HepG2 (cell line): ENCODE results near the gene STK38L. TPM values are rescaled to one million over a fixed set of nuclear protein-coding genes. Genes with fewer than 3 reads are reported as not detected.

Experiments used
- ATAC-seq: fragments of 200-7000 bp; cut with Tn5 transposase; 3 replicates; pipeline ENCODE4 v1.9.1; 2020; ENCODE audit warnings: mild to moderate bottlenecking, moderate library complexity
- BruUV-seq: library from RNA; stranded (reverse); fragments of 400-500 nt; replicated peaks from 2 replicates; lab custom pipeline; 2021; lab: Mats Ljungman, UMichigan
- CTCF ChIA-PET: fragments of 300-600 bp; formaldehyde crosslinking; extraction: SDS; loops from one replicate; lab custom pipeline; 2021; ENCODE audit warnings: low total read pairs, inconsistent platforms, low intra/inter-chr PET ratio; lab: Yijun Ruan, JAX
- POLR2A ChIA-PET: fragments of 350-600 bp; sonication (Branson Sonifier 250); formaldehyde crosslinking; loops from one replicate; lab custom pipeline; 2020; ENCODE audit warnings: antibody characterized with exemption, inconsistent platforms; lab: Yijun Ruan, JAX
- DNase-seq: peaks from one replicate; pipeline ENCODE4 v3.0.0-alpha.2; 2015; ENCODE audit warnings: low spot score
- FAIRE-seq: peaks from 3 replicates; lab custom pipeline; 2011; peaks lifted over from hg19 to GRCh38; lab: Jason Lieb, UNC
- H2AFZ ChIP-seq: one replicate; pipeline ENCODE4 v1.6.1; 2011; ENCODE audit warnings: low read length, inconsistent platforms
- H3K27ac ChIP-seq: fragments of 300-600 bp; 3 replicates; pipeline ENCODE4 v1.8.0; 2011; ENCODE audit warnings: mixed run types, mild to moderate bottlenecking, mixed read lengths, low read length, inconsistent platforms; ENCODE audit not compliant: insufficient read depth; ENCODE audit errors: extremely low read length
- H3K27me3 ChIP-seq, 2 experiments: fragments of 200-600 bp in 1 of 2; 2 replicates in 1 of 2; 3 replicates in 1 of 2; pipeline versions ENCODE4 v1.6.0 to v1.8.0; 2011; ENCODE audit warnings: low read length in 2 of 2, mild to moderate bottlenecking in 2 of 2, moderate library complexity in 2 of 2, inconsistent platforms in 1 of 2; ENCODE audit not compliant: insufficient read depth in 2 of 2, control insufficient read depth in 1 of 2
- H3K36me3 ChIP-seq, 2 experiments: fragments of 200-600 bp in 1 of 2; replicated peaks in 1 of 2; 2 replicates in 1 of 2; 3 replicates in 1 of 2; pipeline versions ENCODE4 v1.5.1 to v1.8.0; 2011; ENCODE audit warnings: low read length in 2 of 2, inconsistent platforms in 1 of 2; ENCODE audit not compliant: insufficient read depth in 2 of 2, control insufficient read depth in 1 of 2
- H3K4me1 ChIP-seq: 2 replicates; pipeline ENCODE4 v1.5.1; 2012; ENCODE audit warnings: low read length, inconsistent platforms; ENCODE audit not compliant: insufficient read depth
- H3K4me2 ChIP-seq: 2 replicates; pipeline ENCODE4 v1.6.0; 2011; ENCODE audit warnings: low read depth, low read length, inconsistent platforms
- H3K4me3 ChIP-seq, 3 experiments: fragments of 200-600 bp in 1 of 3; sonication (generic), shearing (Covaris generic) in 1 of 3; replicated peaks in 1 of 3; 2 replicates each; pipeline ENCODE4 v1.5.1; 2011 to 2016; ENCODE audit warnings: low read length in 3 of 3, inconsistent platforms in 2 of 3, low read depth in 2 of 3, mild to moderate bottlenecking in 2 of 3, control low read depth in 1 of 3, mixed read lengths in 1 of 3; ENCODE audit not compliant: insufficient read depth in 1 of 3
- H3K79me2 ChIP-seq: one replicate; pipeline ENCODE4 v1.6.1; 2011; ENCODE audit warnings: low read length, inconsistent platforms; ENCODE audit not compliant: insufficient read depth
- H3K9ac ChIP-seq: 2 replicates; pipeline ENCODE4 v1.6.0; 2011; ENCODE audit warnings: mild to moderate bottlenecking, low read depth, low read length, inconsistent platforms; ENCODE audit not compliant: insufficient read depth
- H3K9me3 ChIP-seq: 2 replicates; pipeline ENCODE4 v1.5.1; 2012; ENCODE audit warnings: mild to moderate bottlenecking, low read length
- H4K20me1 ChIP-seq: 2 replicates; pipeline ENCODE4 v1.6.0; 2011; ENCODE audit warnings: inconsistent platforms, mild to moderate bottlenecking, low read length, moderate library complexity; ENCODE audit not compliant: insufficient read depth
- CREM ChIP-seq, 2 experiments: sonication (generic) in 1 of 2; formaldehyde crosslinking in 1 of 2; IDR thresholded peaks; 2 replicates each; pipeline versions ENCODE4 v1.4.0 to v1.6.1; 2016 to 2020; ENCODE audit warnings: antibody characterized with exemption in 1 of 2, mild to moderate bottlenecking in 1 of 2, missing genetic modification reagents in 1 of 2
- HNRNPL ChIP-seq: fragments of 200-400 bp; formaldehyde crosslinking; IDR thresholded peaks from 2 replicates; pipeline ENCODE4 v1.6.1; 2017; ENCODE audit warnings: mild to moderate bottlenecking, low read depth, low read length
- KLF15 ChIP-seq: sonication (generic); formaldehyde crosslinking; IDR thresholded peaks from 2 replicates; pipeline ENCODE4 v1.8.1; 2023; ENCODE audit warnings: borderline replicate concordance, mild to moderate bottlenecking, inconsistent platforms, missing genetic modification reagents, mixed read lengths
- MAFF ChIP-seq: IDR thresholded peaks from 2 replicates; pipeline ENCODE4 v1.6.1; 2011; ENCODE audit warnings: low read depth, low read length, improper control_type of control experiment
- POLR2A ChIP-seq, 2 experiments: IDR thresholded peaks; 2 replicates each; pipeline ENCODE4 v1.6.1; 2011; ENCODE audit warnings: low read depth in 2 of 2, low read length in 2 of 2, mild to moderate bottlenecking in 1 of 2, moderate library complexity in 1 of 2; ENCODE audit not compliant: insufficient read depth in 1 of 2
- RBAK ChIP-seq: sonication (generic); formaldehyde crosslinking; IDR thresholded peaks from 2 replicates; pipeline ENCODE4 v1.5.1; 2020; ENCODE audit warnings: mild to moderate bottlenecking, missing genetic modification reagents
- RXRA ChIP-seq: sonication (generic); formaldehyde crosslinking; IDR thresholded peaks from 2 replicates; pipeline ENCODE4 v1.5.1; 2020; ENCODE audit warnings: missing genetic modification reagents
- TBL1XR1 ChIP-seq: fragments of 150-350 bp; IDR thresholded peaks from 2 replicates; pipeline ENCODE4 v1.6.1; 2014; ENCODE audit warnings: borderline replicate concordance, low read length; ENCODE audit not compliant: partially characterized antibody
- ZEB1 ChIP-seq: IDR thresholded peaks from 2 replicates; pipeline ENCODE4 v1.6.1; 2012; ENCODE audit warnings: mild to moderate bottlenecking, low read depth, inconsistent platforms; ENCODE audit not compliant: insufficient replicate concordance
- ZNF350 ChIP-seq: sonication (generic); formaldehyde crosslinking; IDR thresholded peaks from 2 replicates; pipeline ENCODE4 v1.4.0; 2020; ENCODE audit warnings: mild to moderate bottlenecking, low read depth, missing genetic modification reagents, borderline replicate concordance
- ZNF468 ChIP-seq: sonication (generic); formaldehyde crosslinking; IDR thresholded peaks from 2 replicates; pipeline ENCODE4 v1.8.0; 2022; ENCODE audit warnings: mild to moderate bottlenecking, moderate library complexity, missing genetic modification reagents
- ZNF564 ChIP-seq: sonication (generic); formaldehyde crosslinking; IDR thresholded peaks from 2 replicates; pipeline ENCODE4 v1.8.1; 2023; ENCODE audit warnings: mild to moderate bottlenecking, missing genetic modification reagents
- ZNF7 ChIP-seq: IDR thresholded peaks from 2 replicates; pipeline ENCODE4 v1.6.1; 2016; ENCODE audit warnings: missing biosample characterization, missing genetic modification reagents
- ZNF775 ChIP-seq: sonication (generic); formaldehyde crosslinking; IDR thresholded peaks from 2 replicates; pipeline ENCODE4 v1.4.0; 2020; ENCODE audit warnings: missing genetic modification reagents, mild to moderate bottlenecking, moderate library complexity, borderline replicate concordance
- WGBS: methylation state at CpG from one replicate; pipeline ENCODE4 v1.1.6; 2017; ENCODE audit warnings: low lambda C conversion rate; 5-methylcytosine and 5-hydroxymethylcytosine counted together
- in situ Hi-C: cut with HindIII; loops from 2 replicates; pipeline ENCODE4 v1.10.0; 2017; ENCODE audit warnings: low pct_unique_long_range_greater_than_20kb; ENCODE audit not compliant: extremely low pct_ligation_motif_present
- intact Hi-C: fragments of 100-400 bp; cut with micrococcal nuclease; formaldehyde crosslinking; loops from one replicate; pipeline ENCODE4 v1.10.0; 2022; ENCODE audit not compliant: unreplicated experiment
- polyA plus RNA-seq, 8 experiments: library from polyadenylated mRNA; depleted of rRNA in 3 of 8; stranded (reverse) in 7 of 8; unstranded in 1 of 8; fragments of >200 nt; fragmentation: Illumina TruSeq in 4 of 8; extraction: Trizol in 4 of 8; gene quantifications; 2 replicates each; pipeline versions ENCODE4 v1.2.1 to v1.2.3, GENCODE V29; 2011 to 2016; ENCODE audit warnings: low read depth in 4 of 8, missing spikeins in 1 of 8, mixed read lengths in 1 of 8; ENCODE audit not compliant: insufficient read depth in 1 of 8
- total RNA-seq, 5 experiments: library from RNA; depleted of rRNA; stranded (reverse); fragments of >200 nt; fragmentation: Illumina TruSeq; extraction: Trizol; gene quantifications; 2 replicates each; pipeline ENCODE4 v1.2.3, GENCODE V29; 2016; ENCODE audit warnings: low read depth in 1 of 5
- TF ChIP-seq, protein P1 (sequence below): sonication (generic); formaldehyde crosslinking; IDR thresholded peaks from 2 replicates; pipeline ENCODE4 v1.5.1; 2020; ENCODE audit warnings: missing genetic modification reagents, mild to moderate bottlenecking, borderline replicate concordance
- TF ChIP-seq, protein P2 (sequence below): sonication (generic); formaldehyde crosslinking; IDR thresholded peaks from 2 replicates; pipeline ENCODE4 v1.4.0; 2020; ENCODE audit warnings: missing genetic modification reagents
- TF ChIP-seq, protein P3 (sequence below): sonication (generic); formaldehyde crosslinking; IDR thresholded peaks from 2 replicates; pipeline ENCODE4 v1.4.0; 2020; ENCODE audit warnings: missing genetic modification reagents

Gene STK38L
- total and polyA plus RNA-seq, 2 of the 13 experiments (the other 11 are each of a cell fraction or from before 2014, with no cell fraction given) = 6.1 to 26.4 TPM

DNA sequence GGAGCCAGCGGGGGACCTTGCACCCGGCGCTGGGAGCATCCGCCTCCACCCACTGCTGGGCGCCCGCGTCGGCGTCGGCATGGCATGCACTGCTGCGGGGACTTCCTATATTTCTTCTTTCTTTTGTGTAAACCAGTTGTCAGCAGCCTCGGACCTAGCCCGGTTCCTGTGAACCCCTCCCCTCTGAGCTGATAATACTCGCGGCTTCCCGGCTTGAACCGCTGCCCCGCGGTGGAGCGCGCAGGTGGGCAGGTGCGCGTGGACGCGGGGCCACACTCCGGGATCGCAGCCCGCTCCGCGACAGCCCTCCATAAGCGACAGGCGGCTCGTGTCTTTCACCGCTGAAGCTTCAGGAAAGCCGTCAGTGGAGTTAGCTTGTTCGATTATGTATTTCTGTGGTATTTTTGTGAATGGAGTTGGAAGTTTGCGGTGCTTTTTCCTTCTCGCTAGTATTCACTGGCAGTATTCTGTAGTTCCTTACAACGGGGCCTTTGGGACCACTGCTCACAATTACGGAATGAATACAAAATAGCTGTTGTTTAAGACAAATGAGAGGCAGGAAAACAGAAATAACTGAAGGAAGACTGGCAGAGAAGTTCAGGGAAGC lies 89.4 kb downstream of the STK38L start:
- peak overlapping the region; percentile 93 for H3K4me2 ChIP-seq
- H3K4me1 ChIP-seq = peaks cover 59% of the 10 kb centered on the region
- no peak for DNase-seq
- POLR2A ChIA-PET = interaction anchor here (0.7 to 1.7 kb wide), 2 partner anchors 89 to 119 kb away, joined by 3 to 4 read pairs; partner anchors contain the start of gene STK38L
- peak overlapping the region; percentile 79 to 82 (median 80) for H3K4me3 ChIP-seq
- intact Hi-C loops (loop anchor here (5.0 kb wide), 1 partner anchor 304 kb away; no protein-coding TSS in a partner anchor), in situ Hi-C loops (no loop called here)
- no peaks in the 10 kb centered on the region for H3K36me3 ChIP-seq
- no peaks in the 10 kb centered on the region; a peak in 1 of 5 replicates for H3K27me3 ChIP-seq
- H3K79me2 ChIP-seq = peaks cover 11% of the 10 kb centered on the region
- H3K9me3 ChIP-seq = no peaks in the 10 kb centered on the region
- no peaks in the 10 kb centered on the region; the same call in 1 of the 2 replicates for H4K20me1 ChIP-seq
- CTCF ChIA-PET = no interaction called here
- no peak for FAIRE-seq
- peak; percentile 66 for ATAC-seq
- whole genome bisulfite sequencing = under 1% methylated on average over 22 of the region's 40 CpGs
- H2AFZ ChIP-seq = peak overlapping the region; percentile 67
- BruUV-seq = no TSS peak
- H3K9ac ChIP-seq = peak overlapping the region; percentile 66
- H3K27ac ChIP-seq = peak overlapping the region; percentile 52
- peak; percentile 55 for TF ChIP-seq ZEB1
- no peak for TF ChIP-seq MAFF
- TF ChIP-seq ZNF775 (CRISPR knock-in tag) = no peak
- no peak for TF ChIP-seq ZNF468 (CRISPR knock-in tag)
- TF ChIP-seq CREM (IDR thresholded peaks at IDR 0.05) = no peak
- TF ChIP-seq CREM (CRISPR knock-in tag; IDR thresholded peaks at IDR 0.05) = no peak
- peak in 1 of 2 experiments; percentile 62; a peak in 2 of 4 replicates for TF ChIP-seq POLR2A (IDR thresholded peaks at IDR 0.05; ENCODE audit: insufficient read depth in 1 of 2, low read depth in 2 of 2, low read length in 2 of 2)
- 0 out of 2 replicates have a peak, but pooled peaks have one; percentile 22 for TF ChIP-seq RXRA (CRISPR knock-in tag)
- 0 out of 2 replicates have a peak, but pooled peaks have one; percentile 19 for TF ChIP-seq ZNF350
- TF ChIP-seq, protein P1, sequence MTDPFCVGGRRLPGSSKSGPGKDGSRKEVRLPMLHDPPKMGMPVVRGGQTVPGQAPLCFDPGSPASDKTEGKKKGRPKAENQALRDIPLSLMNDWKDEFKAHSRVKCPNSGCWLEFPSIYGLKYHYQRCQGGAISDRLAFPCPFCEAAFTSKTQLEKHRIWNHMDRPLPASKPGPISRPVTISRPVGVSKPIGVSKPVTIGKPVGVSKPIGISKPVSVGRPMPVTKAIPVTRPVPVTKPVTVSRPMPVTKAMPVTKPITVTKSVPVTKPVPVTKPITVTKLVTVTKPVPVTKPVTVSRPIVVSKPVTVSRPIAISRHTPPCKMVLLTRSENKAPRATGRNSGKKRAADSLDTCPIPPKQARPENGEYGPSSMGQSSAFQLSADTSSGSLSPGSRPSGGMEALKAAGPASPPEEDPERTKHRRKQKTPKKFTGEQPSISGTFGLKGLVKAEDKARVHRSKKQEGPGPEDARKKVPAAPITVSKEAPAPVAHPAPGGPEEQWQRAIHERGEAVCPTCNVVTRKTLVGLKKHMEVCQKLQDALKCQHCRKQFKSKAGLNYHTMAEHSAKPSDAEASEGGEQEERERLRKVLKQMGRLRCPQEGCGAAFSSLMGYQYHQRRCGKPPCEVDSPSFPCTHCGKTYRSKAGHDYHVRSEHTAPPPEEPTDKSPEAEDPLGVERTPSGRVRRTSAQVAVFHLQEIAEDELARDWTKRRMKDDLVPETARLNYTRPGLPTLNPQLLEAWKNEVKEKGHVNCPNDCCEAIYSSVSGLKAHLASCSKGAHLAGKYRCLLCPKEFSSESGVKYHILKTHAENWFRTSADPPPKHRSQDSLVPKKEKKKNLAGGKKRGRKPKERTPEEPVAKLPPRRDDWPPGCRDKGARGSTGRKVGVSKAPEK (CRISPR knock-in tag) = 0 out of 2 replicates have a peak, but pooled peaks have one; percentile 46
- TF ChIP-seq, protein P2, sequence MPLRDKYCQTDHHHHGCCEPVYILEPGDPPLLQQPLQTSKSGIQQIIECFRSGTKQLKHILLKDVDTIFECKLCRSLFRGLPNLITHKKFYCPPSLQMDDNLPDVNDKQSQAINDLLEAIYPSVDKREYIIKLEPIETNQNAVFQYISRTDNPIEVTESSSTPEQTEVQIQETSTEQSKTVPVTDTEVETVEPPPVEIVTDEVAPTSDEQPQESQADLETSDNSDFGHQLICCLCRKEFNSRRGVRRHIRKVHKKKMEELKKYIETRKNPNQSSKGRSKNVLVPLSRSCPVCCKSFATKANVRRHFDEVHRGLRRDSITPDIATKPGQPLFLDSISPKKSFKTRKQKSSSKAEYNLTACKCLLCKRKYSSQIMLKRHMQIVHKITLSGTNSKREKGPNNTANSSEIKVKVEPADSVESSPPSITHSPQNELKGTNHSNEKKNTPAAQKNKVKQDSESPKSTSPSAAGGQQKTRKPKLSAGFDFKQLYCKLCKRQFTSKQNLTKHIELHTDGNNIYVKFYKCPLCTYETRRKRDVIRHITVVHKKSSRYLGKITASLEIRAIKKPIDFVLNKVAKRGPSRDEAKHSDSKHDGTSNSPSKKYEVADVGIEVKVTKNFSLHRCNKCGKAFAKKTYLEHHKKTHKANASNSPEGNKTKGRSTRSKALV (CRISPR knock-in tag) = peak; percentile 85
- TF ChIP-seq, protein P3, sequence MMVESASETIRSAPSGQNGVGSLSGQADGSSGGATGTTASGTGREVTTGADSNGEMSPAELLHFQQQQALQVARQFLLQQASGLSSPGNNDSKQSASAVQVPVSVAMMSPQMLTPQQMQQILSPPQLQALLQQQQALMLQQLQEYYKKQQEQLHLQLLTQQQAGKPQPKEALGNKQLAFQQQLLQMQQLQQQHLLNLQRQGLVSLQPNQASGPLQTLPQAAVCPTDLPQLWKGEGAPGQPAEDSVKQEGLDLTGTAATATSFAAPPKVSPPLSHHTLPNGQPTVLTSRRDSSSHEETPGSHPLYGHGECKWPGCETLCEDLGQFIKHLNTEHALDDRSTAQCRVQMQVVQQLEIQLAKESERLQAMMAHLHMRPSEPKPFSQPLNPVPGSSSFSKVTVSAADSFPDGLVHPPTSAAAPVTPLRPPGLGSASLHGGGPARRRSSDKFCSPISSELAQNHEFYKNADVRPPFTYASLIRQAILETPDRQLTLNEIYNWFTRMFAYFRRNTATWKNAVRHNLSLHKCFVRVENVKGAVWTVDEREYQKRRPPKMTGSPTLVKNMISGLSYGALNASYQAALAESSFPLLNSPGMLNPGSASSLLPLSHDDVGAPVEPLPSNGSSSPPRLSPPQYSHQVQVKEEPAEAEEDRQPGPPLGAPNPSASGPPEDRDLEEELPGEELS (CRISPR knock-in tag) = no peak
- no peak for TF ChIP-seq HNRNPL
- no peak for TF ChIP-seq ZNF7 (CRISPR knock-in tag)
- no peak for TF ChIP-seq KLF15 (CRISPR knock-in tag)
- TF ChIP-seq RBAK (CRISPR knock-in tag) = no peak
- 0 out of 2 replicates have a peak, but pooled peaks have one; percentile 20 for TF ChIP-seq ZNF564 (CRISPR knock-in tag)
- no peak for TF ChIP-seq TBL1XR1
